WTC11 (cell line): Measurements from ENCODE around the gene PSD. TPM values are rescaled to one million over a fixed set of nuclear protein-coding genes. Genes with fewer than 3 reads are reported as not detected.

Experiments used
- ATAC-seq: fragments of 200-7000 bp; cut with Tn5 transposase; 2 replicates; pipeline ENCODE4 v1.10.0; 2021; ENCODE audit warnings: mild to moderate bottlenecking, moderate library complexity
- CTCF ChIA-PET: fragments of 300-600 bp; sonication (Branson Sonifier 250); formaldehyde crosslinking; loops from one replicate; lab custom pipeline; 2021; ENCODE audit warnings: antibody characterized with exemption; lab: Charles Lee
- POLR2A ChIA-PET: fragments of 350-600 bp; sonication (Branson Sonifier 250); formaldehyde crosslinking; loops from one replicate; lab custom pipeline; 2021; ENCODE audit warnings: antibody characterized with exemption; lab: Charles Lee
- DNase-seq: peaks from one replicate; pipeline ENCODE4 v3.0.0; 2021; ENCODE audit warnings: low spot score
- H3K27ac Mint-ChIP-seq: 2 replicates; pipeline ENCODE4 v1.8.0; 2021; ENCODE audit warnings: mixed read lengths
- H3K27me3 Mint-ChIP-seq: 2 replicates; pipeline ENCODE4 v1.8.0; 2021; ENCODE audit warnings: low read depth, mild to moderate bottlenecking, moderate library complexity, mixed read lengths
- H3K36me3 Mint-ChIP-seq: 2 replicates; pipeline ENCODE4 v1.8.0; 2021; ENCODE audit warnings: mixed read lengths
- H3K4me1 Mint-ChIP-seq: 2 replicates; pipeline ENCODE4 v1.8.0; 2022; ENCODE audit warnings: mixed read lengths
- H3K4me3 Mint-ChIP-seq: 2 replicates; pipeline ENCODE4 v1.8.0; 2021; ENCODE audit warnings: mild to moderate bottlenecking, moderate library complexity, mixed read lengths
- H3K9me3 Mint-ChIP-seq: 2 replicates; pipeline ENCODE4 v1.8.0; 2021; ENCODE audit warnings: mixed read lengths
- ATF1 ChIP-seq: sonication (generic); formaldehyde crosslinking; IDR thresholded peaks from 2 replicates; pipeline ENCODE4 v1.8.1; 2023; ENCODE audit warnings: mild to moderate bottlenecking, moderate library complexity, missing genetic modification reagents
- FOXJ3 ChIP-seq: sonication (generic); formaldehyde crosslinking; IDR thresholded peaks from 2 replicates; pipeline ENCODE4 v1.9.0; 2021; ENCODE audit warnings: missing genetic modification reagents, mild to moderate bottlenecking, borderline replicate concordance
- FOXK1 ChIP-seq: sonication (generic); formaldehyde crosslinking; IDR thresholded peaks from 2 replicates; pipeline ENCODE4 v1.8.0; 2022; ENCODE audit warnings: mild to moderate bottlenecking, moderate library complexity, missing genetic modification reagents
- GTF2I ChIP-seq: fragments of 250-450 bp; sonication (Bioruptor Pico); conservative IDR thresholded peaks from 2 replicates; pipeline ENCODE4 v1.4.0; 2021; ENCODE audit warnings: mild to moderate bottlenecking
- JUN ChIP-seq: sonication (generic); formaldehyde crosslinking; IDR thresholded peaks from 2 replicates; pipeline ENCODE4 v1.8.0; 2023; ENCODE audit warnings: mild to moderate bottlenecking, missing genetic modification reagents
- NR1H2 ChIP-seq: sonication (generic); formaldehyde crosslinking; IDR thresholded peaks from 2 replicates; pipeline ENCODE4 v1.9.0; 2021; ENCODE audit warnings: mild to moderate bottlenecking, moderate library complexity, missing genetic modification reagents
- NR3C1 ChIP-seq: sonication (generic); formaldehyde crosslinking; conservative IDR thresholded peaks from 2 replicates; pipeline ENCODE4 v1.8.1; 2023; ENCODE audit warnings: low read depth, mild to moderate bottlenecking, missing genetic modification reagents
- RORB ChIP-seq: fragments of 250-450 bp; sonication (Bioruptor Pico); IDR thresholded peaks from 2 replicates; pipeline ENCODE4 v1.9.0; 2021; ENCODE audit warnings: mild to moderate bottlenecking
- ZNF232 ChIP-seq: sonication (generic); formaldehyde crosslinking; IDR thresholded peaks from 2 replicates; pipeline ENCODE4 v1.8.0; 2022; ENCODE audit warnings: mild to moderate bottlenecking, missing genetic modification reagents
- ZNF317 ChIP-seq: sonication (generic); formaldehyde crosslinking; IDR thresholded peaks from 2 replicates; pipeline ENCODE4 v1.8.1; 2023; ENCODE audit warnings: low read depth, mild to moderate bottlenecking, moderate library complexity, missing genetic modification reagents, borderline replicate concordance
- ZNF416 ChIP-seq: fragments of 250-450 bp; sonication (Bioruptor Pico); IDR thresholded peaks from 2 replicates; pipeline ENCODE4 v1.9.0; 2021; ENCODE audit warnings: mild to moderate bottlenecking, inconsistent platforms
- total RNA-seq: library from RNA; stranded (reverse); gene quantifications from 3 replicates; pipeline ENCODE4 v1.2.3, GENCODE V29; 2021
- TF ChIP-seq, protein P1 (sequence below): sonication (generic); formaldehyde crosslinking; IDR thresholded peaks from 2 replicates; pipeline ENCODE4 v1.8.0; 2022; ENCODE audit warnings: mild to moderate bottlenecking, missing genetic modification reagents
- TF ChIP-seq, protein P2 (sequence below): fragments of 250-450 bp; sonication (Bioruptor Pico); IDR thresholded peaks from 2 replicates; pipeline ENCODE4 v1.8.0; 2021; ENCODE audit warnings: mild to moderate bottlenecking
- TF ChIP-seq, protein P3 (sequence below): sonication (generic); formaldehyde crosslinking; IDR thresholded peaks from 2 replicates; pipeline ENCODE4 v1.8.0; 2023; ENCODE audit warnings: mild to moderate bottlenecking, missing genetic modification reagents
- TF ChIP-seq, protein P4 (sequence below): sonication (generic); formaldehyde crosslinking; IDR thresholded peaks from 2 replicates; pipeline ENCODE4 v1.8.0; 2022; ENCODE audit warnings: mild to moderate bottlenecking, missing genetic modification reagents
- TF ChIP-seq, protein P5 (sequence below): sonication (generic); formaldehyde crosslinking; IDR thresholded peaks from 2 replicates; pipeline ENCODE4 v1.8.1; 2023; ENCODE audit warnings: mild to moderate bottlenecking, moderate library complexity, missing genetic modification reagents
- TF ChIP-seq, protein P6 (sequence below): fragments of 250-450 bp; sonication (Bioruptor Pico); IDR thresholded peaks from 2 replicates; pipeline ENCODE4 v2.1.2; 2022; ENCODE audit warnings: mild to moderate bottlenecking, moderate library complexity

The PSD gene
- total RNA-seq, 1 experiment from 2014 or later, result 12.5 TPM

DNA sequence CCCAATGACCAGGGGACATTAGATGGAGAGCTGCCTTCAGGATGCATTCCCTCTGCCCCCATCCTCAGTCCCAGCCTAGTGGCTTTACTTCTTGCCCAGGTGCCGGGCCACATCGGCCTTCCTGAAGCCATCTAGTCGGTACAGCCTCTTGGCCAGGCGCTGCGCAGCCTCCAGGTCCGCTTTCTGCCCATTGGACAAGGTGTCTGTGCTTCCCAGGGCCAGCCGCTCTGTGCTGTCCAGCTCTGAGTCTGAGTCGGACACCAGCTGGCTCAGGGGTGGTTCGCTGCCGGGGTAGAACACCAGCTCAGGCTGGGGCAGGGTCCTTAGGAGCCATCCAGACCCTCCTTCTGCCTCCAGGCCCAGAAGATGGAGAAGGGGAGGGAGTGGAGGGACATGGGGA, 6.3 kb downstream of the PSD start:
- H3K27me3 Mint-ChIP-seq, result peaks cover 53% of the 10 kb centered on the region
- no peak for ATAC-seq
- DNase-seq, result no peak
- ChIA-PET POLR2A (interaction anchor here (1.0 to 1.1 kb wide), 2 partner anchors 20 to 49 kb away, joined by 3 read pairs; partner anchors contain the start of gene CUEDC2), CTCF (interaction anchor here (0.7 to 5.5 kb wide), 7 partner anchors 9 to 172 kb away, joined by 3 to 61 read pairs (median 5); partner anchors contain the start of genes FBXL15 and NFKB2)
- no peaks in the 10 kb centered on the region for H3K36me3 Mint-ChIP-seq
- H3K9me3 Mint-ChIP-seq, result no peaks in the 10 kb centered on the region
- peaks cover 30% of the 10 kb centered on the region for H3K4me1 Mint-ChIP-seq
- TF ChIP-seq JUN (CRISPR knock-in tag) (no peak), ZNF232 (CRISPR knock-in tag) (no peak), FOXJ3 (CRISPR knock-in tag) (no peak)
- TF ChIP-seq, protein P1, sequence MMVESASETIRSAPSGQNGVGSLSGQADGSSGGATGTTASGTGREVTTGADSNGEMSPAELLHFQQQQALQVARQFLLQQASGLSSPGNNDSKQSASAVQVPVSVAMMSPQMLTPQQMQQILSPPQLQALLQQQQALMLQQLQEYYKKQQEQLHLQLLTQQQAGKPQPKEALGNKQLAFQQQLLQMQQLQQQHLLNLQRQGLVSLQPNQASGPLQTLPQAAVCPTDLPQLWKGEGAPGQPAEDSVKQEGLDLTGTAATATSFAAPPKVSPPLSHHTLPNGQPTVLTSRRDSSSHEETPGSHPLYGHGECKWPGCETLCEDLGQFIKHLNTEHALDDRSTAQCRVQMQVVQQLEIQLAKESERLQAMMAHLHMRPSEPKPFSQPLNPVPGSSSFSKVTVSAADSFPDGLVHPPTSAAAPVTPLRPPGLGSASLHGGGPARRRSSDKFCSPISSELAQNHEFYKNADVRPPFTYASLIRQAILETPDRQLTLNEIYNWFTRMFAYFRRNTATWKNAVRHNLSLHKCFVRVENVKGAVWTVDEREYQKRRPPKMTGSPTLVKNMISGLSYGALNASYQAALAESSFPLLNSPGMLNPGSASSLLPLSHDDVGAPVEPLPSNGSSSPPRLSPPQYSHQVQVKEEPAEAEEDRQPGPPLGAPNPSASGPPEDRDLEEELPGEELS (CRISPR knock-in tag), result no peak
- TF ChIP-seq, protein P2, sequence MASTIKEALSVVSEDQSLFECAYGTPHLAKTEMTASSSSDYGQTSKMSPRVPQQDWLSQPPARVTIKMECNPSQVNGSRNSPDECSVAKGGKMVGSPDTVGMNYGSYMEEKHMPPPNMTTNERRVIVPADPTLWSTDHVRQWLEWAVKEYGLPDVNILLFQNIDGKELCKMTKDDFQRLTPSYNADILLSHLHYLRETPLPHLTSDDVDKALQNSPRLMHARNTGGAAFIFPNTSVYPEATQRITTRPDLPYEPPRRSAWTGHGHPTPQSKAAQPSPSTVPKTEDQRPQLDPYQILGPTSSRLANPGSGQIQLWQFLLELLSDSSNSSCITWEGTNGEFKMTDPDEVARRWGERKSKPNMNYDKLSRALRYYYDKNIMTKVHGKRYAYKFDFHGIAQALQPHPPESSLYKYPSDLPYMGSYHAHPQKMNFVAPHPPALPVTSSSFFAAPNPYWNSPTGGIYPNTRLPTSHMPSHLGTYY, result no peak
- TF ChIP-seq, all 79 proteins: peak for 0
- H3K4me3 Mint-ChIP-seq, result no peak overlapping the region
- H3K27ac Mint-ChIP-seq, result no peak overlapping the region

DNA sequence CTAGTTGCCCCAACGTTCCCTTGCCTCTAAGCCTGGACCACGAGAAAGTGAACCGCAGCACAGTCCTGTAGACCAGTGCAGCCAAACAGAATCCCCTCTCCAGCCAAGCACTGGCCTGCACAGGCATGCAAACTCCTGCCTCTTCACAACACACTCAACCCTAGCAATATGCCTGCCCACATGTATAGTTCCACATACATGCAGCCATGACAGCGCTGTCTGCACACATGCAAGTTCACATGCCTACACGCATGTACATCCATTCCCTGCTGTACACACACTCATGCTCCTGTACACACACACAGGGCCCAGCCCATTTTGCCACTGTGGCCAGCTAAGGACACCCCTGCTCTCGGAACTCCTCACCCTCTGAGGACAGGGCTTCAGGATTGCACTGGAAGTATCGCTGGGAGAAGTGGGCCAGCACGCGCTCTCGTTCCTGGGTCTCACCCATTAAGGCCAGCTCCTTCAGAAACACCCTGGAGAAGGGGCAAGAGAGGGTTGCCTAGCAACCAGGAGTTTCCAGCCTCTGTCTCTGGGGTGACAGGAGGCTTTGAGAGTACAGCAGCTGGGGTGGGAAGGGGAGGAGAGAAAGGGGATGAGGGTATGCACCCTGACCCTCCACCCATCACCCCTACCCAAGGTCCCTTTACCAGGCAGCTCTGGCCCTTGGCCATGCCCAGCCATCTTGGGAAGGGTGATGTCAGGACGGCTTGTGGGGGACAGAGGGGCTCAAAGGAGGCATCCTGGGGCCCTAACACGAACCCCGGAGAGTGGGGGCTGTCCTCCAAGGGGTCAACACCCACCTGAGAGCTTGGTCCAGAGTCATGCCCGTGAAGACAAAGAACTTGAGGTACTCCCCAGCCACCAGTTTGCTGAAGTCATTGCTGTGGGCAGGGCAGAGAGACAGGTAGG, 7.0 kb downstream of the PSD start:
- TF ChIP-seq, protein P3, sequence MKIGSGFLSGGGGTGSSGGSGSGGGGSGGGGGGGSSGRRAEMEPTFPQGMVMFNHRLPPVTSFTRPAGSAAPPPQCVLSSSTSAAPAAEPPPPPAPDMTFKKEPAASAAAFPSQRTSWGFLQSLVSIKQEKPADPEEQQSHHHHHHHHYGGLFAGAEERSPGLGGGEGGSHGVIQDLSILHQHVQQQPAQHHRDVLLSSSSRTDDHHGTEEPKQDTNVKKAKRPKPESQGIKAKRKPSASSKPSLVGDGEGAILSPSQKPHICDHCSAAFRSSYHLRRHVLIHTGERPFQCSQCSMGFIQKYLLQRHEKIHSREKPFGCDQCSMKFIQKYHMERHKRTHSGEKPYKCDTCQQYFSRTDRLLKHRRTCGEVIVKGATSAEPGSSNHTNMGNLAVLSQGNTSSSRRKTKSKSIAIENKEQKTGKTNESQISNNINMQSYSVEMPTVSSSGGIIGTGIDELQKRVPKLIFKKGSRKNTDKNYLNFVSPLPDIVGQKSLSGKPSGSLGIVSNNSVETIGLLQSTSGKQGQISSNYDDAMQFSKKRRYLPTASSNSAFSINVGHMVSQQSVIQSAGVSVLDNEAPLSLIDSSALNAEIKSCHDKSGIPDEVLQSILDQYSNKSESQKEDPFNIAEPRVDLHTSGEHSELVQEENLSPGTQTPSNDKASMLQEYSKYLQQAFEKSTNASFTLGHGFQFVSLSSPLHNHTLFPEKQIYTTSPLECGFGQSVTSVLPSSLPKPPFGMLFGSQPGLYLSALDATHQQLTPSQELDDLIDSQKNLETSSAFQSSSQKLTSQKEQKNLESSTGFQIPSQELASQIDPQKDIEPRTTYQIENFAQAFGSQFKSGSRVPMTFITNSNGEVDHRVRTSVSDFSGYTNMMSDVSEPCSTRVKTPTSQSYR (CRISPR knock-in tag), result 0 out of 2 replicates have a peak, but pooled peaks have one; percentile 22
- TF ChIP-seq, protein P2, result no peak
- TF ChIP-seq, protein P4, sequence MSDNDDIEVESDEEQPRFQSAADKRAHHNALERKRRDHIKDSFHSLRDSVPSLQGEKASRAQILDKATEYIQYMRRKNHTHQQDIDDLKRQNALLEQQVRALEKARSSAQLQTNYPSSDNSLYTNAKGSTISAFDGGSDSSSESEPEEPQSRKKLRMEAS (CRISPR knock-in tag), result no peak
- no peak for TF ChIP-seq FOXK1 (CRISPR knock-in tag)
- TF ChIP-seq RORB (CRISPR knock-in tag), result no peak
- no peak for TF ChIP-seq ZNF317
- TF ChIP-seq ZNF416 (CRISPR knock-in tag), result no peak
- no peak for TF ChIP-seq NR3C1 (CRISPR knock-in tag)
- TF ChIP-seq, protein P5, sequence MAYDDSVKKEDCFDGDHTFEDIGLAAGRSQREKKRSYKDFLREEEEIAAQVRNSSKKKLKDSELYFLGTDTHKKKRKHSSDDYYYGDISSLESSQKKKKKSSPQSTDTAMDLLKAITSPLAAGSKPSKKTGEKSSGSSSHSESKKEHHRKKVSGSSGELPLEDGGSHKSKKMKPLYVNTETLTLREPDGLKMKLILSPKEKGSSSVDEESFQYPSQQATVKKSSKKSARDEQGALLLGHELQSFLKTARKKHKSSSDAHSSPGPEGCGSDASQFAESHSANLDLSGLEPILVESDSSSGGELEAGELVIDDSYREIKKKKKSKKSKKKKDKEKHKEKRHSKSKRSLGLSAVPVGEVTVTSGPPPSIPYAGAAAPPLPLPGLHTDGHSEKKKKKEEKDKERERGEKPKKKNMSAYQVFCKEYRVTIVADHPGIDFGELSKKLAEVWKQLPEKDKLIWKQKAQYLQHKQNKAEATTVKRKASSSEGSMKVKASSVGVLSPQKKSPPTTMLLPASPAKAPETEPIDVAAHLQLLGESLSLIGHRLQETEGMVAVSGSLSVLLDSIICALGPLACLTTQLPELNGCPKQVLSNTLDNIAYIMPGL (CRISPR knock-in tag), result 0 out of 2 replicates have a peak, but pooled peaks have one; percentile 9
- TF ChIP-seq NR1H2 (CRISPR knock-in tag), result no peak
- TF ChIP-seq GTF2I (CRISPR knock-in tag), result no peak
- no peak for TF ChIP-seq ATF1
- TF ChIP-seq, protein P6, sequence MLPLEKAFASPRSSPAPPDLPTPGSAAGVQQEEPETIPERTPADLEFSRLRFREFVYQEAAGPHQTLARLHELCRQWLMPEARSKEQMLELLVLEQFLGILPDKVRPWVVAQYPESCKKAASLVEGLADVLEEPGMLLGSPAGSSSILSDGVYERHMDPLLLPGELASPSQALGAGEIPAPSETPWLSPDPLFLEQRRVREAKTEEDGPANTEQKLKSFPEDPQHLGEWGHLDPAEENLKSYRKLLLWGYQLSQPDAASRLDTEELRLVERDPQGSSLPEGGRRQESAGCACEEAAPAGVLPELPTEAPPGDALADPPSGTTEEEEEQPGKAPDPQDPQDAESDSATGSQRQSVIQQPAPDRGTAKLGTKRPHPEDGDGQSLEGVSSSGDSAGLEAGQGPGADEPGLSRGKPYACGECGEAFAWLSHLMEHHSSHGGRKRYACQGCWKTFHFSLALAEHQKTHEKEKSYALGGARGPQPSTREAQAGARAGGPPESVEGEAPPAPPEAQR, result no peak
- Mint-ChIP-seq H3K4me1 (peaks cover 30% of the 10 kb centered on the region), H3K27ac (no peak overlapping the region), H3K27me3 (peaks cover 60% of the 10 kb centered on the region), H3K9me3 (no peaks in the 10 kb centered on the region), H3K36me3 (no peaks in the 10 kb centered on the region), H3K4me3 (peak overlapping the region; percentile 69)
- DNase-seq (no peak), ATAC-seq (no peak)
- CTCF ChIA-PET, result interaction anchor here (0.6 to 5.5 kb wide), 12 partner anchors 8 to 242 kb away, joined by 3 to 61 read pairs (median 6); partner anchors contain the start of genes CUEDC2, FBXL15 and NFKB2
- POLR2A ChIA-PET, result interaction anchor here (0.6 to 1.3 kb wide), 4 partner anchors 21 to 1980 kb away, joined by 3 to 4 read pairs (median 3); partner anchors contain the start of gene CUEDC2
